Activated T-helper 1 cell treated with anti-CD3 and anti-CD28 coated beads, Interleukin-12 subunit alpha, Interleukin-12 subunit beta, Interleukin-2, Interleukin-4 antibody, amounts not matched to agents 30 ng/mL and 10 ng/mL and 1 ng/mL, durations not matched to agents 14 hours and 24 hours and 36 hours (primary cell): ENCODE data around the gene SLC35E3. TPM values are rescaled to one million over a fixed set of nuclear protein-coding genes. Genes with fewer than 3 reads are reported as not detected.

Experiments used
- DNase-seq: peaks from one replicate; pipeline ENCODE4 v3.0.0; 2021; ENCODE audit warnings: low spot score
- H3K27ac Mint-ChIP-seq: one replicate; pipeline ENCODE4 v1.8.0; 2021; ENCODE audit warnings: mild to moderate bottlenecking, mixed read lengths
- H3K27me3 Mint-ChIP-seq: one replicate; pipeline ENCODE4 v1.8.0; 2022; ENCODE audit warnings: mild to moderate bottlenecking, moderate library complexity, mixed read lengths; ENCODE audit not compliant: insufficient read depth
- H3K36me3 Mint-ChIP-seq: one replicate; pipeline ENCODE4 v1.8.0; 2021; ENCODE audit warnings: low read depth, mixed read lengths
- H3K4me1 Mint-ChIP-seq: one replicate; pipeline ENCODE4 v1.8.0; 2021; ENCODE audit warnings: low read depth, mixed read lengths
- H3K4me3 Mint-ChIP-seq: one replicate; pipeline ENCODE4 v1.8.0; 2021; ENCODE audit warnings: mild to moderate bottlenecking, moderate library complexity, mixed read lengths
- H3K9me3 Mint-ChIP-seq: one replicate; pipeline ENCODE4 v1.8.0; 2021; ENCODE audit warnings: mixed read lengths
- intact Hi-C: fragments of 100-400 bp; cut with micrococcal nuclease; formaldehyde crosslinking; loops from one replicate; pipeline ENCODE4 v1.15.1; 2024
- total RNA-seq: library from RNA; stranded (reverse); gene quantifications from 2 replicates; pipeline ENCODE4 v1.2.3, GENCODE V29; 2022

SLC35E3 gene
- total RNA-seq, 1 donor from 2014 or later = 5.9 TPM

GRCh38 chr12:68759852-68760251 is 13.9 kb downstream of the SLC35E3 start:
- Mint-ChIP-seq H3K36me3 (peaks cover 30% of the 10 kb centered on the region), H3K4me1 (no peaks in the 10 kb centered on the region), H3K9me3 (no peaks in the 10 kb centered on the region), H3K27ac (no peak overlapping the region), H3K27me3 (no peaks in the 10 kb centered on the region), H3K4me3 (no peak overlapping the region)
- intact Hi-C loops = no loop called here
- no peak for DNase-seq

- no peak overlapping the region for H3K27ac Mint-ChIP-seq
- H3K27me3 Mint-ChIP-seq = no peaks in the 10 kb centered on the region
- H3K4me1 Mint-ChIP-seq = no peaks in the 10 kb centered on the region
- peaks cover 26% of the 10 kb centered on the region for H3K36me3 Mint-ChIP-seq
- H3K4me3 Mint-ChIP-seq = no peak overlapping the region
- H3K9me3 Mint-ChIP-seq = no peaks in the 10 kb centered on the region
- DNase-seq = no peak
- intact Hi-C loops = no loop called here
These were observed 14.9 kb downstream of the SLC35E3 start for GRCh38 chr12:68760806-68761441.

GRCh38 chr12:68761442-68761812 is 15.5 kb downstream of the SLC35E3 start:
- intact Hi-C loops = no loop called here
- Mint-ChIP-seq H3K36me3 (peaks cover 22% of the 10 kb centered on the region), H3K4me3 (no peak overlapping the region), H3K4me1 (no peaks in the 10 kb centered on the region), H3K9me3 (no peaks in the 10 kb centered on the region), H3K27me3 (no peaks in the 10 kb centered on the region), H3K27ac (no peak overlapping the region)
- DNase-seq = no peak

GRCh38 chr12:68761901-68762630 is 16.1 kb downstream of the SLC35E3 start:
- peaks cover 25% of the 10 kb centered on the region for H3K36me3 Mint-ChIP-seq
- intact Hi-C loops = no loop called here
- DNase-seq = no peak
- H3K4me1 Mint-ChIP-seq = no peaks in the 10 kb centered on the region
- no peaks in the 10 kb centered on the region for H3K9me3 Mint-ChIP-seq
- H3K4me3 Mint-ChIP-seq = no peak overlapping the region
- H3K27ac Mint-ChIP-seq = no peak overlapping the region
- no peaks in the 10 kb centered on the region for H3K27me3 Mint-ChIP-seq

- Mint-ChIP-seq H3K4me1 (no peaks in the 10 kb centered on the region), H3K9me3 (no peaks in the 10 kb centered on the region), H3K36me3 (peaks cover 25% of the 10 kb centered on the region), H3K4me3 (no peak overlapping the region), H3K27ac (no peak overlapping the region), H3K27me3 (no peaks in the 10 kb centered on the region)
- intact Hi-C loops = no loop called here
- no peak for DNase-seq
These were observed 16.7 kb downstream of the SLC35E3 start for GRCh38 chr12:68762691-68763090.

GRCh38 chr12:68765696-68766095 is 19.7 kb downstream of the SLC35E3 start:
- Mint-ChIP-seq H3K4me1 (no peaks in the 10 kb centered on the region), H3K36me3 (peaks cover 19% of the 10 kb centered on the region), H3K27ac (no peak overlapping the region), H3K27me3 (no peaks in the 10 kb centered on the region), H3K4me3 (no peak overlapping the region), H3K9me3 (no peaks in the 10 kb centered on the region)
- DNase-seq = no peak
- intact Hi-C loops = no loop called here

GRCh38 chr12:68766646-68767045 is 20.7 kb downstream of the SLC35E3 start:
- no peaks in the 10 kb centered on the region for H3K9me3 Mint-ChIP-seq
- intact Hi-C loops = no loop called here
- H3K36me3 Mint-ChIP-seq = peaks cover 16% of the 10 kb centered on the region
- H3K27ac Mint-ChIP-seq = no peak overlapping the region
- no peak for DNase-seq
- H3K27me3 Mint-ChIP-seq = no peaks in the 10 kb centered on the region
- no peaks in the 10 kb centered on the region for H3K4me1 Mint-ChIP-seq
- no peak overlapping the region for H3K4me3 Mint-ChIP-seq

GRCh38 chr12:68767191-68767590 is 21.2 kb downstream of the SLC35E3 start:
- no peak overlapping the region for H3K27ac Mint-ChIP-seq
- H3K4me1 Mint-ChIP-seq = no peaks in the 10 kb centered on the region
- intact Hi-C loops = no loop called here
- H3K36me3 Mint-ChIP-seq = peaks cover 14% of the 10 kb centered on the region
- H3K9me3 Mint-ChIP-seq = no peaks in the 10 kb centered on the region
- no peak for DNase-seq
- no peak overlapping the region for H3K4me3 Mint-ChIP-seq
- H3K27me3 Mint-ChIP-seq = no peaks in the 10 kb centered on the region

GRCh38 chr12:68768431-68768939 is 22.5 kb downstream of the SLC35E3 start:
- no peaks in the 10 kb centered on the region for H3K9me3 Mint-ChIP-seq
- no peak overlapping the region for H3K4me3 Mint-ChIP-seq

GRCh38 chr12:68769941-68770340 is 24.0 kb downstream of the SLC35E3 start:
- Mint-ChIP-seq H3K9me3 (no peaks in the 10 kb centered on the region), H3K27me3 (no peaks in the 10 kb centered on the region), H3K4me1 (peaks cover 12% of the 10 kb centered on the region), H3K36me3 (peaks cover 8% of the 10 kb centered on the region), H3K27ac (no peak overlapping the region), H3K4me3 (no peak overlapping the region)
- DNase-seq = no peak
- intact Hi-C loops = no loop called here

More at GRCh38 chr12:68768431-68768939, 22.5 kb downstream of the SLC35E3 start:
- Mint-ChIP-seq H3K4me1 (peaks cover 11% of the 10 kb centered on the region), H3K27me3 (no peaks in the 10 kb centered on the region), H3K27ac (no peak overlapping the region), H3K36me3 (peaks cover 13% of the 10 kb centered on the region)
- no peak for DNase-seq
- intact Hi-C loops = no loop called here

GRCh38 chr12:68771223-68771925 is 25.4 kb downstream of the SLC35E3 start:
- Mint-ChIP-seq H3K4me1 (peaks cover 12% of the 10 kb centered on the region), H3K36me3 (peaks cover 8% of the 10 kb centered on the region), H3K27ac (no peak overlapping the region), H3K4me3 (no peak overlapping the region), H3K9me3 (no peaks in the 10 kb centered on the region), H3K27me3 (no peaks in the 10 kb centered on the region)
- intact Hi-C loops = no loop called here
- no peak for DNase-seq

GRCh38 chr12:68772714-68773113 is 26.7 kb downstream of the SLC35E3 start:
- Mint-ChIP-seq H3K27me3 (no peaks in the 10 kb centered on the region), H3K4me1 (peaks cover 12% of the 10 kb centered on the region), H3K27ac (no peak overlapping the region), H3K9me3 (no peaks in the 10 kb centered on the region), H3K4me3 (peak overlapping the region; percentile 40), H3K36me3 (peaks cover 5% of the 10 kb centered on the region)
- DNase-seq = no peak
- intact Hi-C loops = no loop called here

- Mint-ChIP-seq H3K9me3 (no peaks in the 10 kb centered on the region), H3K27ac (no peak overlapping the region), H3K27me3 (no peaks in the 10 kb centered on the region), H3K4me3 (no peak overlapping the region), H3K36me3 (peaks cover 5% of the 10 kb centered on the region), H3K4me1 (peaks cover 12% of the 10 kb centered on the region)
- intact Hi-C loops = no loop called here
- DNase-seq = no peak
These were observed 27.6 kb downstream of the SLC35E3 start for GRCh38 chr12:68773582-68773981.
